IMR-90 (cell line): ENCODE results near the gene EGLN3. TPM values are rescaled to one million over a fixed set of nuclear protein-coding genes. Genes with fewer than 3 reads are reported as not detected.

Experiments used
- ATAC-seq: fragments of 200-7000 bp; cut with Tn5 transposase; 2 replicates; pipeline ENCODE4 v1.9.1; 2020; ENCODE audit warnings: low read depth, mild to moderate bottlenecking, moderate library complexity
- BruUV-seq: library from RNA; stranded (reverse); fragments of 400-500 nt; replicated peaks from 2 replicates; lab custom pipeline; 2021; lab: Mats Ljungman, UMichigan
- CTCF ChIA-PET: fragments of 300-600 bp; formaldehyde crosslinking; extraction: SDS; loops from one replicate; lab custom pipeline; 2021; ENCODE audit warnings: antibody characterized with exemption; lab: Yijun Ruan, JAX
- POLR2A ChIA-PET: fragments of 300-600 bp; sonication (Branson Sonifier 250); formaldehyde crosslinking; loops from one replicate; lab custom pipeline; 2022; ENCODE audit warnings: antibody characterized with exemption; ENCODE audit not compliant: unreplicated experiment; lab: Charles Lee
- DNase-seq: peaks from one replicate; pipeline ENCODE4 v3.0.0; 2013
- H2AFZ ChIP-seq: replicated peaks from 2 replicates; pipeline ENCODE3; 2013; ENCODE audit warnings: low read length, mild to moderate bottlenecking; ENCODE audit not compliant: poor library complexity
- H2AK5ac ChIP-seq: 2 replicates; pipeline ENCODE4 v1.6.1; 2013; ENCODE audit warnings: low read depth, low read length, inconsistent platforms
- H2AK9ac ChIP-seq: replicated peaks from 2 replicates; pipeline ENCODE3; 2013; ENCODE audit warnings: mild to moderate bottlenecking, low read depth, low read length, moderate library complexity; ENCODE audit not compliant: poor library complexity
- H2BK120ac ChIP-seq: 2 replicates; pipeline ENCODE4 v1.6.1; 2013; ENCODE audit warnings: low read depth, low read length, inconsistent platforms
- H2BK15ac ChIP-seq: 3 replicates; pipeline ENCODE4 v1.6.1; 2013; ENCODE audit warnings: low read depth, low read length, inconsistent platforms
- H2BK20ac ChIP-seq: 2 replicates; pipeline ENCODE4 v1.6.1; 2013; ENCODE audit warnings: low read depth, mild to moderate bottlenecking, inconsistent platforms, low read length, moderate library complexity
- H2BK5ac ChIP-seq: 2 replicates; pipeline ENCODE4 v1.6.1; 2013; ENCODE audit warnings: mild to moderate bottlenecking, low read depth, low read length, inconsistent platforms; ENCODE audit not compliant: poor library complexity, severe bottlenecking
- H3K14ac ChIP-seq: replicated peaks from 2 replicates; pipeline ENCODE4 v1.6.1; 2013; ENCODE audit warnings: low read depth, low read length, inconsistent platforms
- H3K18ac ChIP-seq: 2 replicates; pipeline ENCODE4 v1.6.1; 2013; ENCODE audit warnings: low read depth, low read length, control low read depth
- H3K23ac ChIP-seq: 2 replicates; pipeline ENCODE4 v1.6.1; 2013; ENCODE audit warnings: low read depth, low read length, inconsistent platforms
- H3K27ac ChIP-seq: 2 replicates; pipeline ENCODE4 v1.5.1; 2013; ENCODE audit warnings: mild to moderate bottlenecking, control low read depth, low read length; ENCODE audit not compliant: insufficient read depth
- H3K27me3 ChIP-seq: 2 replicates; pipeline ENCODE4 v1.6.1; 2013; ENCODE audit warnings: low read length; ENCODE audit not compliant: control insufficient read depth, insufficient read depth
- H3K36me3 ChIP-seq: 2 replicates; pipeline ENCODE4 v1.6.1; 2013; ENCODE audit warnings: low read length, mixed read lengths; ENCODE audit not compliant: control insufficient read depth, insufficient read depth
- H3K4ac ChIP-seq: 2 replicates; pipeline ENCODE4 v1.6.1; 2013; ENCODE audit warnings: low read depth, low read length, inconsistent platforms
- H3K4me1 ChIP-seq: 2 replicates; pipeline ENCODE4 v1.6.1; 2013; ENCODE audit warnings: low read length, mixed read lengths; ENCODE audit not compliant: control insufficient read depth, insufficient read depth
- H3K4me2 ChIP-seq: 2 replicates; pipeline ENCODE4 v1.6.1; 2013; ENCODE audit warnings: low read depth, mild to moderate bottlenecking, control low read depth, low read length, moderate library complexity
- H3K4me3 ChIP-seq: 2 replicates; pipeline ENCODE4 v1.5.1; 2013; ENCODE audit warnings: low read depth, mild to moderate bottlenecking, control low read depth, low read length, moderate library complexity; ENCODE audit not compliant: insufficient read depth
- H3K56ac ChIP-seq: 2 replicates; pipeline ENCODE4 v1.6.1; 2013; ENCODE audit warnings: low read length, inconsistent platforms; ENCODE audit not compliant: insufficient read depth; ENCODE audit errors: extremely low read depth
- H3K79me1 ChIP-seq, 2 experiments: 2 replicates each; pipeline ENCODE4 v1.6.1; 2013; ENCODE audit warnings: low read length in 2 of 2, inconsistent platforms in 1 of 2, low read depth in 1 of 2
- H3K9ac ChIP-seq: 2 replicates; pipeline ENCODE4 v1.6.1; 2013; ENCODE audit warnings: low read depth, low read length, control low read depth
- H3K9me1 ChIP-seq: 2 replicates; pipeline ENCODE4 v1.6.1; 2013; ENCODE audit warnings: low read length, inconsistent platforms; ENCODE audit not compliant: insufficient read depth
- H3K9me3 ChIP-seq: 2 replicates; pipeline ENCODE4 v1.6.1; 2013; ENCODE audit warnings: low read length; ENCODE audit not compliant: control insufficient read depth, insufficient read depth
- H4K20me1 ChIP-seq: 2 replicates; pipeline ENCODE4 v1.6.1; 2013; ENCODE audit warnings: low read length, inconsistent platforms; ENCODE audit not compliant: insufficient read depth
- H4K5ac ChIP-seq: 2 replicates; pipeline ENCODE4 v1.6.1; 2013; ENCODE audit warnings: mild to moderate bottlenecking, low read depth, low read length, control low read depth
- H4K8ac ChIP-seq, 2 experiments: 2 replicates each; pipeline ENCODE4 v1.6.1; 2013; ENCODE audit warnings: low read depth in 2 of 2, low read length in 2 of 2, control low read depth in 1 of 2, inconsistent platforms in 1 of 2
- H4K91ac ChIP-seq: 2 replicates; pipeline ENCODE4 v1.6.1; 2013; ENCODE audit warnings: low read depth, low read length, inconsistent platforms; ENCODE audit not compliant: insufficient read depth
- CEBPB ChIP-seq: IDR thresholded peaks from 2 replicates; pipeline ENCODE4 v1.6.1; 2012; ENCODE audit warnings: low read depth, low read length, improper control_type of control experiment
- CTCF ChIP-seq: conservative IDR thresholded peaks from 2 replicates; pipeline ENCODE4 v1.5.1; 2012; ENCODE audit warnings: mild to moderate bottlenecking, low read depth, low read length, improper control_type of control experiment
- MAZ ChIP-seq: IDR thresholded peaks from 2 replicates; pipeline ENCODE4 v1.6.1; 2012; ENCODE audit warnings: low read depth, mild to moderate bottlenecking, low read length, improper control_type of control experiment, moderate library complexity, borderline replicate concordance
- POLR2A ChIP-seq: IDR thresholded peaks from 2 replicates; pipeline ENCODE4 v1.6.1; 2012; ENCODE audit warnings: mild to moderate bottlenecking, low read depth, low read length
- WGBS, 2 experiments: methylation state at CpG; one replicate each; pipeline versions ENCODE4 v1.1.5 to v1.1.7; 2013; ENCODE audit warnings: missing lambda C conversion rate in 2 of 2; ENCODE audit not compliant: insufficient read length in 1 of 2; ENCODE audit errors: extremely low coverage in 2 of 2; 5-methylcytosine and 5-hydroxymethylcytosine counted together
- dilution Hi-C: fragments of 300-500 bp; cut with HindIII; formaldehyde crosslinking; loops from one replicate; pipeline ENCODE4 v1.14.3; 2018; ENCODE audit warnings: low sequenced_read_pairs; ENCODE audit not compliant: unreplicated experiment
- in situ Hi-C: fragments of 300-500 bp; cut with MboI; formaldehyde crosslinking; loops from 3 replicates; pipeline ENCODE4 v1.14.3; 2019; ENCODE audit warnings: low sequenced_read_pairs, inconsistent platforms, mixed read lengths
- intact Hi-C: fragments of 100-400 bp; cut with micrococcal nuclease; formaldehyde crosslinking; loops from 2 replicates; pipeline ENCODE4 v1.10.0; 2022
- polyA plus RNA-seq, 3 experiments: library from polyadenylated mRNA; depleted of rRNA; stranded (reverse); fragments of >200 nt; gene quantifications; 2 replicates each; pipeline ENCODE4 v1.2.3, GENCODE V29; 2012; ENCODE audit warnings: low replicate concordance in 1 of 3
- total RNA-seq: library from RNA; depleted of rRNA; stranded (reverse); fragments of >200 nt; gene quantifications from 2 replicates; pipeline ENCODE4 v1.2.3, GENCODE V29; 2012

Gene EGLN3
- total and polyA plus RNA-seq, 2 of the 4 experiments (the other 2 are of a cell fraction): under 0.01 to 0.03 TPM

GRCh38 chr14:33904609-33905008 lies 46.3 kb downstream of the EGLN3 start:
- Histone ChIP-seq H3K18ac (no peak overlapping the region), H3K4me3 (no peak overlapping the region), H2BK120ac (no peak overlapping the region), H2AFZ (no peak overlapping the region), H3K4ac (no peak overlapping the region), H3K14ac (no peak overlapping the region), H4K91ac (no peak overlapping the region), H4K5ac (no peak overlapping the region), H3K9ac (no peak overlapping the region), H3K9me1 (no peaks in the 10 kb centered on the region), H3K27me3 (no peaks in the 10 kb centered on the region), H2AK5ac (no peak overlapping the region), H3K56ac (no peak overlapping the region), H2BK20ac (no peak overlapping the region), H2AK9ac (no peak overlapping the region), H4K8ac (no peak overlapping the region), H3K23ac (no peak overlapping the region), H3K4me1 (no peaks in the 10 kb centered on the region), H3K4me2 (no peak overlapping the region), H3K36me3 (no peaks in the 10 kb centered on the region), H4K20me1 (no peaks in the 10 kb centered on the region), H3K27ac (no peak overlapping the region), H3K9me3 (no peaks in the 10 kb centered on the region), H3K79me1 (no peaks in the 10 kb centered on the region), H2BK5ac (no peak overlapping the region), H2BK15ac (no peak overlapping the region)
- intact Hi-C loops: no loop called here
- ChIA-PET CTCF (no interaction called here), POLR2A (no interaction called here)
- in situ Hi-C loops: no loop called here
- no CpG with 5 or more reads among the region's 5 CpGs for WGBS, 2 experiments
- dilution Hi-C loops: no loop called here
- no TSS peak for BruUV-seq
- TF ChIP-seq CEBPB (peak; percentile 63), CTCF (no peak), MAZ (no peak), POLR2A (no peak)
- no peak for DNase-seq
- no peak for ATAC-seq
